Cortex of kidney (tissue), 1 donor: ENCODE results near the gene C10orf62.
"Not testable (repeated sequence)": the region's sequence is repeated elsewhere in the genome, so short reads cannot be mapped to it uniquely, and the experiment has no call there.

ENCODE experiments used
- DNase-seq: peaks from one replicate; lab custom pipeline; 2025; lab: John Stamatoyannopoulos, UW

C10orf62 gene

GRCh38 chr10:97589479-97589878, at the start of gene C10orf62:
C10orf62 (plus strand) TSS chr10:97589721; CDS start chr10:97589898, 177 bp downstream.
- no peak for DNase-seq

- no peak for DNase-seq
Observed at GRCh38 chr10:97540669-97541500, 48.6 kb upstream of the C10orf62 start.

GRCh38 chr10:97542169-97543024, 47.1 kb upstream of the C10orf62 start:
- DNase-seq: no peak

- no peak for DNase-seq
Observed at GRCh38 chr10:97543025-97543546, 46.4 kb upstream of the C10orf62 start.

GRCh38 chr10:97546456-97547270, 42.9 kb upstream of the C10orf62 start:
- DNase-seq: no peak

GRCh38 chr10:97547271-97547600, 42.3 kb upstream of the C10orf62 start:
- DNase-seq: no peak

- no peak for DNase-seq
Observed at GRCh38 chr10:97547962-97548361, 41.6 kb upstream of the C10orf62 start.

- DNase-seq: no peak
Observed at GRCh38 chr10:97548828-97549455, 40.6 kb upstream of the C10orf62 start.

GRCh38 chr10:97549587-97550322, 39.8 kb upstream of the C10orf62 start:
- DNase-seq: no peak

GRCh38 chr10:97550336-97551149, 39.0 kb upstream of the C10orf62 start:
- DNase-seq: no peak

- DNase-seq: no peak
Observed at GRCh38 chr10:97551271-97551670, 38.2 kb upstream of the C10orf62 start.

- DNase-seq: no peak
Observed at GRCh38 chr10:97553575-97554031, 35.9 kb upstream of the C10orf62 start.

GRCh38 chr10:97554336-97554735, 35.2 kb upstream of the C10orf62 start:
- DNase-seq: not testable (repeated sequence)

GRCh38 chr10:97555541-97555940, 34.0 kb upstream of the C10orf62 start:
- not testable (repeated sequence) for DNase-seq

- DNase-seq: not testable (repeated sequence)
Observed at GRCh38 chr10:97560731-97561381, 28.7 kb upstream of the C10orf62 start.

GRCh38 chr10:97561386-97562077, 28.0 kb upstream of the C10orf62 start:
- DNase-seq: not testable (repeated sequence)

- not testable (repeated sequence) for DNase-seq
Observed at GRCh38 chr10:97562329-97562728, 27.2 kb upstream of the C10orf62 start.

GRCh38 chr10:97563337-97563736, 26.2 kb upstream of the C10orf62 start:
- DNase-seq: no peak

GRCh38 chr10:97564776-97565175, 24.7 kb upstream of the C10orf62 start:
- no peak for DNase-seq
